ENCODE results near the gene SUSD4.

SUSD4 gene

GRCh38 chr1:223304931-223305330 lies 59.0 kb downstream of the SUSD4 start:
- no peak overlapping the region for H3K4me3 ChIP-seq
- DNase-seq (ENCODE audit: low spot score): no peak
- TF ChIP-seq CTCF (IDR thresholded peaks at IDR 0.05): no peak
- no peak overlapping the region for H3K27ac ChIP-seq

DNA sequence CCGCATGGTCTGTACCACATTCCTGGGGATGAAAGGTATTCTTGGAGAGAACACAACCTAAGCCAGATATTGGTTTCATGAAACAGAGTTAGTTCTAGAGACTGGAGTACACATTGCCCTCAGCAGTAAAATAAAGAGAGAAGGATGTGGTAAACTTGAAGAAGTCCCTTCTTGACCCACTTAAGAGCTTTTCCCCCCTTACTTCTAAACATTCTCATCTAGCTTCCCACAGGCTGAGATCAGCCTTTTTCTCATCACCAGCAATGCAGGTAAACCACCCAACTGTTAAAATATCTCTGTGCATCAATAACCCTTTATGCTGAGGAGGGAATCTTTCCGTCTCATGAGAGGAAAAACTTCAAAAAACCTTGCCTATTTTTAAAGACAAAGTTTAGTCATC lies 62.6 kb downstream of the SUSD4 start:
- no peak for TF ChIP-seq CTCF (IDR thresholded peaks at IDR 0.05)
- H3K27ac ChIP-seq: no peak overlapping the region
- H3K4me3 ChIP-seq: no peak overlapping the region
- no peak for DNase-seq (ENCODE audit: low spot score)

DNA sequence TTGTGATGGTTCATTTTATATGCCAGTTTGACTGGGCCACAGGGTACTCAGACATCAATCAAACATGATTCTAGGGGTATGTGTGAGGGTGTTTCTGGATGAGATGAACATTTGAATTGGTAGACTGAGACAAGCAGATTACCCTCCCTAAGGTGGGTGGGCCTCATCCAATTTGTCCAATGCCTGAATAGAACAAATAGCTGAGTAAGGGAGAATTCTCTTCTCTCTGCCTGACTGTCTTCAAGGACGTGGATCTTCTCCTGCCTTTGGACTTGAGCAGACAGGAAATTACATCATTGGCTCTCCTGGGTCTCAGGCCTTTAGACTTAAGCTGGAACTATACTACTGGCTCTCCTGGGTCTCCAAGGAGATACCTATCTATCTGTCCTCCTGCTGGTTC lies 64.4 kb downstream of the SUSD4 start:
- TF ChIP-seq CTCF (IDR thresholded peaks at IDR 0.05): no peak
- H3K4me3 ChIP-seq: no peak overlapping the region
- no peak for DNase-seq (ENCODE audit: low spot score)
- no peak overlapping the region for H3K27ac ChIP-seq

DNA sequence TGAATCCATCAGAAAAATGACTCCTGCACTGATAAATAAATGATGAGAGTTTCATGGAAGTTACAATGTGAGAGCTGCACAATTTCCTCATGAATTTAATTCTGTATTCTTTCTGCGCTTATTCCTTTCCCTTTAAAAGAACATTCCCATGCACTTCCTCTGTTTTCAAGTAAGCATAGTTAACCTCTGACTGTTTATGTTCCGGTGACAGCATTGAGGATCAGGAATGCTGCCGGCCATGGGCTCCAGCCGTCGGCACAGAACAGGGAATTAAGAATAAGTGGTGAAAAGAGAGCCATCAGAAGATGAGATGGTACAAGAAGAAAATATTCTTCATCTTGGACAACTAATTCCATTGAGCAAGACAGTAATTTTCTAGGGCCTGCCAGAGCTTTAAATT lies 65.3 kb downstream of the SUSD4 start:
- DNase-seq (ENCODE audit: low spot score): no peak
- TF ChIP-seq CTCF (IDR thresholded peaks at IDR 0.05): no peak
- no peak overlapping the region for H3K27ac ChIP-seq
- no peak overlapping the region for H3K4me3 ChIP-seq

DNA sequence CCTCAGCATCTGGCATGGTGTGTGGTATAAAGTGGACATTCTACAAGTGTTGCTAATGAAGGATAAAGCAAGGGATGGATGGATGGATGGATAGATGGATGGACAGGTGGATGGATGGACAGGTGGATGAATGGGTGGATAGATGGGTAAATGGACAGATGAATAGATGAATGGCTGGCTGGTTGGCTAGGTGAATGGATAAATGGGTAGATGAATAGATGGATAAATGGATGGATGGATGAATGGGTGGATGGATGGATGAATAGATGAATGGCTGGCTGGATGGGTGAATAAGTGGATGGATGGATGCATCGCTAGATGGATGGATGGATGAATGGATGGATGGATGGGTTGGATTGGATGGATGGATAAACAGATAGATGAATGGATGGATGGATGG lies 66.2 kb downstream of the SUSD4 start:
- DNase-seq (ENCODE audit: low spot score): no peak
- Histone ChIP-seq H3K27ac (no peak overlapping the region), H3K4me3 (no peak overlapping the region)
- TF ChIP-seq CTCF (IDR thresholded peaks at IDR 0.05): no peak

GRCh38 chr1:223291796-223292195 lies 72.2 kb downstream of the SUSD4 start:
- Histone ChIP-seq H3K27ac (no peak overlapping the region), H3K4me3 (no peak overlapping the region)
- no peak for TF ChIP-seq CTCF (IDR thresholded peaks at IDR 0.05)
- DNase-seq (ENCODE audit: low spot score): no peak

- Histone ChIP-seq H3K4me3 (no peak overlapping the region), H3K27ac (no peak overlapping the region)
- TF ChIP-seq CTCF (IDR thresholded peaks at IDR 0.05): no peak
- DNase-seq (ENCODE audit: low spot score): no peak
Measured at GRCh38 chr1:223290397-223290796, 73.6 kb downstream of the SUSD4 start.

Data from coronary artery (tissue), 2 donors.